NOMO-1 treated with dmso at 0.1 percent for 144 hours (cell line): ENCODE measurements around the gene CCDC178.
"Not testable (repeated sequence)": the region's sequence is repeated elsewhere in the genome, so short reads cannot be mapped to it uniquely, and the experiment has no call there.

Experiments used
- DNase-seq: peaks from one replicate; lab custom pipeline; 2025; ENCODE audit not compliant: unreplicated experiment; lab: John Stamatoyannopoulos, UW

Gene CCDC178

GRCh38 chr18:33440060-33441043 is at the start of gene CCDC178:
CCDC178 (minus strand) TSS chr18:33440721; CDS start chr18:33412088, 28,633 bp downstream.
- no peak for DNase-seq

- no peak for DNase-seq
Measured at GRCh38 chr18:33483908-33484307, 43.4 kb upstream of the CCDC178 start.

GRCh38 chr18:33472509-33472908 is 32.0 kb upstream of the CCDC178 start:
- DNase-seq: no peak

- no peak for DNase-seq
Measured at GRCh38 chr18:33470216-33470615, 29.7 kb upstream of the CCDC178 start.

GRCh38 chr18:33469699-33470098 is 29.2 kb upstream of the CCDC178 start:
- no peak for DNase-seq

- DNase-seq: no peak
Measured at GRCh38 chr18:33467531-33467930, 27.0 kb upstream of the CCDC178 start.

GRCh38 chr18:33466822-33467221 is 26.3 kb upstream of the CCDC178 start:
- no peak for DNase-seq

GRCh38 chr18:33460681-33461080 is 20.2 kb upstream of the CCDC178 start:
- DNase-seq: no peak

- DNase-seq: no peak
Measured at GRCh38 chr18:33459612-33460011, 19.1 kb upstream of the CCDC178 start.

GRCh38 chr18:33446604-33447003 is 6.1 kb upstream of the CCDC178 start:
- DNase-seq: no peak

GRCh38 chr18:33444709-33445108 is 4.2 kb upstream of the CCDC178 start:
- no peak for DNase-seq

- no peak for DNase-seq
Measured at GRCh38 chr18:33432857-33433256, 7.7 kb downstream of the CCDC178 start.

- no peak for DNase-seq
Measured at GRCh38 chr18:33427549-33427948, 13.0 kb downstream of the CCDC178 start.

GRCh38 chr18:33424266-33424946 is 16.1 kb downstream of the CCDC178 start:
- no peak for DNase-seq

GRCh38 chr18:33421225-33421624 is 19.3 kb downstream of the CCDC178 start:
- DNase-seq: no peak

- DNase-seq: no peak
Measured at GRCh38 chr18:33404244-33404873, 36.2 kb downstream of the CCDC178 start.

- not testable (repeated sequence) for DNase-seq
Measured at GRCh38 chr18:33398939-33399338, 41.6 kb downstream of the CCDC178 start.

GRCh38 chr18:33375829-33376228 is 64.7 kb downstream of the CCDC178 start:
- no peak for DNase-seq

- no peak for DNase-seq
Measured at GRCh38 chr18:33372442-33372841, 68.1 kb downstream of the CCDC178 start.

- DNase-seq: no peak
Measured at GRCh38 chr18:33369711-33370449, 70.6 kb downstream of the CCDC178 start.

- DNase-seq: no peak
Measured at GRCh38 chr18:33356735-33357134, 83.8 kb downstream of the CCDC178 start.
